Eye (tissue), 1 donor: ENCODE data around the gene SC5D.

Experiments
- DNase-seq: peaks from one replicate; pipeline ENCODE4 v3.0.0-alpha.2; 2015

The SC5D gene

GRCh38 chr11:121330614-121331435 lies 38.3 kb downstream of the SC5D start:
- DNase-seq = no peak

DNA sequence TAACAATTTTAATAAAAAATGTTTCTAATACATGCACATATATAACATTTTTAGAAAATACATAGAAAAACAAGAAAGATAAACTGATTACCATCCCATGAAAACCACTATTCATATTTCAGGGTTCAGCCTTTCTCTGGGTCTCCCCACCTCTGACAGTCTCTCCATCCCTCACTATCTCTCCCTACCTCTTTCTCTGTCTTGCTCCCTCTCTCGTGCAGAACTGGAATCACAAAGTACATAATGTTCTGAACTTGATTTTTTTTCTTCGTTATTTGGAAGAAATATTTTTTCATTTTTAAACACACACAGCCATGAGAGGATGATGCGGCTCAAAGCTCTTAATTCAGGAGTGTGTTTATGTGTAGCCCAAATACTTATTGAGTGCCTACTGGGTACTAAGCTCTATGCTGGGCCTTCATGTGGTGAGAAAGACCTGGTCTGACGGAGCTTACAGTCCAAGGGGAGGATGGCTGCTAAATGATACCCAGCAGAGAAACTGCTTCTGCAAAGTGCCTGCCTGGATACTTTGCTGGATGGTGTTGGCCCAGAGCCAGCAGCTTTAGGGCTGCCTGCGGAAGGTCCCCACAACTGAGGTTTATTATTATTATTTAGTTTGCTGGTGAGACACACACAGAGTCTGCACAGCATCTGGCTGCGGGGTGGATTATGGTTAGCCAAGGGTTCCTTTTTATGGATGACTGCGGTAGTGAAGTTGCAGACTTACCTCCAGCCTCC lies 42.6 kb downstream of the SC5D start:
- no peak for DNase-seq

DNA sequence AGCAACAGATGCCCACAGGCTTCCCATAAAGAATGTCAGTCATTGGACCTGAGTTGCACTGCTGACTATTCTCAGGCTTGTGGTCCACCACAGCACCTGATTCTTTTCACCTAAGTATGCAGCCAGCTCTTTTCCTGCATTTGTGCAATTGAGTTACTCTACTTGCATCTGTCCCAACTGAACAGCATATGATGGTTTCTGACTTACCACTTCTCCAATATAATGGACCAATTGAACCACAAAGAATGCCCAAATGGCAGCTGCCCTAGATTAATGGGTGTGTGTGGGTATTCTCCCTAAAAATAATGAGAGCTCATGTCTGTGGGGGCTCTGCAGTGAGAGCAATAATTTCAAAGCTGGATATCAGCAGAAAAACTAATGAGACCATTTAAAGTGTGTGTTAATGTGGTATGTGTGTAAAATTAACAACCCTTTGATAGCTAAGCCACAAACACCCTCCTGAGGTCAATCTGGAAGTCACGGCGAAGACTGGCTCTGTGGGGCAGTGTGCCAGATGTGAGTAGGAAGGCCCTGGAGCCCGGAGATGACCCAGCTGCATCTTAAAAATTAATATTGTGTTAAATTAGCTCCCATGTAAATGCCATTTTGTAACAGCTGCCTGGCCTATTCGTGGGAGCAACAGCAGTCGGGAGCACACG lies 43.8 kb downstream of the SC5D start:
- DNase-seq = peak; percentile 37

GRCh38 chr11:121337078-121337477 lies 44.5 kb downstream of the SC5D start:
- DNase-seq = no peak

DNA sequence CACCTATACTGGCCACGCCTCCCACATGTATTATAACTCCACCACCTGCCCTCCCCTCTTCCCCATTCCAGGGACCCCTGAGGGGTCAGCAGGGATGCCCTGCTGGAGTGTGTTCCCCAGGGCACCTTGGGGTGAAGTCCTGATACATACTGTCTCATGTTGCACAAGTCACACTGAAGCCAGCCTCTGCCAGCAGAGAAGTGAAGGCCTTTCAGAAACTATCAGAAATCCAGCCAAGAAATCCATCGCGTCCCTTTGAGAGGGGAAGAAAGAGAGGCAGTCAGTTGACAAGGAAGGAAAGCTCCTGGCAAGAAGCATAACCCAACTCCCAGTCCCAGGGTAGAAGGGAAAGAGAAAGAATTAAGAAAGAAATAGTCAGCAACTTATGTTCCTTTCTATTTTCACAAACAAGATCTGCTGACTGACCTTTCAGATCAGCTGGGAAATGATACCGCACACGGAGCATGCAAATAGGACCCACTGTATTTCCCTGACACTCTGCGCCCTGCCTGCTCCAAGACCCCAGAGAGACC lies 45.2 kb downstream of the SC5D start:
- no peak for DNase-seq

- no peak for DNase-seq
Observed at GRCh38 chr11:121338536-121338935, 46.0 kb downstream of the SC5D start.

DNA sequence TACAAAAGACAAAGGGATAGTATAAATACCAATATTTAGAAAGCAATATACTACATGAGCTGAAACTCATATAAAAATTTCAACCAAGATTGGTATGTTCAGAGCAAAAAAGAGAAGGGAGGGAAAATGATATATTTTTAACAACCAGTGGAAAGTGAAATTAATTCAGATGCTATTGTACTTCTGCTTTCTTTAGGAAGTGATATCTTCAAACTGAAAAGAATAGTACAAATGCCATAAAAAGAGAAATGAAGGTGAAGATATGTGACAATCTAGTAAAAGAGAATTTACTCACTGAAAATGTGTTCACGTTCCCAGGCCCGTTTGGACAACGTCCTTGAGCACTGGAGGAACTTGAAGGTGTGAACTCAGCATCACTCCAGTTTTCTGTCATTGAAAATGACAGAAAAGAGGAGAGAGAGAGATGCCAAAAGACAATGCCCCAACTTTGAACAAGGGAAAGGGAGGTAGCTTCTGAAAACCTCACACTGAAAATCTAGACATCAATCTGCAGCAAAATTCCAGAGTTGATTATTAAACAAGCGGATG lies 47.5 kb downstream of the SC5D start:
- DNase-seq = no peak

DNA sequence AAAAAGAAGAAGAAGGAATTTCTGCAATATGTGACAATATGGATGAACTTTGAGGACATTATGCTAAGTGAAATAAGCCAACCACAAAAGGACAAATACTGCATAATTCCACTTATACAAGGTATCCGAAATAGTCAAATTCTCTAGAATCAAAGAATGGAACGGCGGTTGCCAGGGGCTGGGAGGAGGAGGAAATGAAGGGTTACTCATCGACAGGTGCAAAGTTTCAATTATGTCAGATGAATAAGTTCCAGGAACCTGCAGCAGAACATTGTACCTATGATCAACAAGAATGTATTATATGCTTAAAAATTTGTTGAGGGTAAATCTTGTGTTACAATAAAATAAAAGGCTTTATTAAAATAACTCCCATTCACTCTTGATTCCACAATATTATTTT lies 49.0 kb downstream of the SC5D start:
- DNase-seq = no peak

DNA sequence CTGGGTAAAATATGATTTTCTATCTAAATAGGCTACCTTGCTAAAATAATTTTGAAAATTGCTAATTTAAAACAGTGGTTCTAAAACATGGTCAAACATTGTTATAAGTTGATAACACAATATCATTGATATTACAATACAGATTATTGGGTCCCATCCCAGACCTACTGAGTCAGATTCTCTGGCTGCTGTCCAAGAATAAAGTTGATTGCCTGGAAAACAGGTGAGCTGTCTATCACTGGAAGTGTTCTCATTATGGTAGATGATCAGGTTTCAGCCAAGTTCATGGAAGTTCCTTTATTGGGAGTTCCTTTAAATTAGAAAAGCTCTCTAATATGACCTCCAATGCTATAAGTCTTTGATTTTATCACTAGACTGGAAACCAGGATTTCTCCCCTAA lies 52.3 kb downstream of the SC5D start:
- no peak for DNase-seq

DNA sequence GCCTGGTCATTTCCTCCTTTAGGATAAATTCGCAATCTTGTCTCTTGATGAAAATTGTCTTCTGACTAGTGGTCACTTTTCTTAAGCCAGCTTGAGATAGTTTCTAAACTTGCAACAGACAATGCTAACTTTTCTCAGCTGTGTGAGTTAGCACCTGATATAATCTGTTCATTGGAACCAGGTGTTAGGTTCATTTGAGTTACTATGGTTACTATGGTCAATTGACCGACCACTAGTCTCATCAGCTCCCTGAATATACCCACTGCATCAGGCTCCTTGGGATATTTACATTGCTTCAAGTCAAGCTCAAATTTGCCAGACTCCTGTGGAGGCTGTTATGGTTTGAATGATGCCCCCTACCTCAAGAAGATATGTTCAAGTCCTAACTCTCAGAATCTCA lies 54.5 kb downstream of the SC5D start:
- DNase-seq = no peak

DNA sequence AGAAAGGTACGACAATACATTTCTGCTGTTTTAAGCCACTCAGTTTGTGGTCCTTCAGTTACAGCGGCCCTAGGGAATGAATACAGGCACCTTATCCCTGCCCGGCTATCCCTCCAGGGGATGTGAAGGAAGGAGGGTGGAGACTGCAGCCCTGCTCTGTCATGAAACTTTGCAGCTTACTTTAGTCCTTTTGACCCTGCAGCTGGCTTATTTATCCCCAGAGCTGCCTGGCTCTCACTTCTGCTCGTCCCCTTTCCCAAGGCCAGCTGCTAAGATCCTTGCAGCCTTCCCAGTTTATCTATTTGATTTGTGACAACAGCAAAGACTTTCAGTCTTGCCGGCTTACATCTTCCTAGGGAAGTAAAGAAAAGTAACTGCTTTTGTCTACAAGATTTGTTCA lies 55.2 kb downstream of the SC5D start:
- DNase-seq = no peak

GRCh38 chr11:121348220-121348875 lies 55.8 kb downstream of the SC5D start:
- no peak for DNase-seq

- no peak for DNase-seq
Observed at GRCh38 chr11:121349790-121350189, 57.2 kb downstream of the SC5D start.

DNA sequence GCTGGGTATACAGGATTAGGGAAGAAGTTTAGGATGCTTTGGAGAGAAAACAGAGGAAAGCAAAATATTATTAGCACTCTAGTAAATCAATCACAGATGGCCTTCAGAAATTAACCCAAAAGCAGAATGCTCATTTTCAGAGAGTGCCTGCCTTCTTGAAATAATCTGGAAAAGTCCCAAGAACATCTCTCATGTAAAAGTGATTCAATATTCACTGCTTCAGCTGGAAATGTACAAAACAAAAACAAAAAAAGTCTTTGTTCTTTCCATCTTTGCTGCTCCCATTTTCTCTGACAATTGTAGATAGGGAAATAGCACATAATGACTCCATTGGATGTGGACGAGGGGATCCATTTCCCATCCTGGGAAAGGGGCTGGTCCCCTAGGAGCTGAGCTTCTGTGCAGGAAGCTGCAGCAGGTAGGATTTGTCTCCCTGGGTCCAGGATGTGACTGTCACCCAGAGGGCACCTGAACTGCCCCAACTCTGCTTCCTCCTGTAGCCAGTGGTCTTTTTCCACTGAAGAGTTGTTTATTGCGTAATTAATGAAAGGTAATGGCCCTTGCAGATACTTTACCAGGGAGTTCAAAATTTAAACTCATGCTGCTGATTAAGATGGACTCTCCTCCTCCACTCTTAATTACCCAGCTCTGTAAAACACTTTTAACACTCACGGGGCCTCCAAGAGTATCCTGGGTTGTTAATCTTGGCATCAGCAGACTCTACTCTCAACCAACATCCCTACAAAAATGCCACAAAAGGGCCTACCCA lies 57.9 kb downstream of the SC5D start:
- peak; percentile 48 for DNase-seq

GRCh38 chr11:121351083-121351630 lies 58.6 kb downstream of the SC5D start:
- DNase-seq = peak; percentile 48

GRCh38 chr11:121352251-121352891 lies 59.8 kb downstream of the SC5D start:
- no peak for DNase-seq

DNA sequence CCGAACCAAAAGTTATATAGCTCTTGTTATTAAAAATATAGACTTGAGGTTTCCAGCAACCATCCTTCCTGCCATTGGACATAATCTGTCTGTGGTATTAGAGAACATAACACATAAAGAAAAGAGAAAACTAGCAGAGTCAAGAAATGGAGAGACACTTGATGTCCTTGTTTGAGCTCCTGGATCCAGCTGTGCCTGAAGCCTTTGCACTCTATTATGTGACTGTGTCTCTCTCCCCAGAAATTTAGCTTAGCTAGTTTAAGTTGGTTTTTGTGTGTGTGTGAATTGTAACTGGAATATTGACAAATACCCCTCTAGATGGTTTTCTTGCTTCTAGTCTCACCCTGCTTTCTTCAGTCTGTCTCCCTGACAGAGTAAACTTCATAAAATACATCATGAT lies 61.6 kb downstream of the SC5D start:
- DNase-seq = no peak

GRCh38 chr11:121356357-121356756 lies 63.8 kb downstream of the SC5D start:
- DNase-seq = no peak
